Measurements from ENCODE around the gene ZCCHC24.

Gene ZCCHC24

GRCh38 chr10:79399223-79399831 lies 46.1 kb downstream of the ZCCHC24 start:
- no peak for DNase-seq (ENCODE audit: low spot score)

- DNase-seq (ENCODE audit: low spot score): no peak
Measured at GRCh38 chr10:79398642-79399041, 46.8 kb downstream of the ZCCHC24 start.

- no peak for DNase-seq (ENCODE audit: low spot score)
Measured at GRCh38 chr10:79397575-79398303, 47.7 kb downstream of the ZCCHC24 start.

GRCh38 chr10:79397051-79397450 lies 48.4 kb downstream of the ZCCHC24 start:
- DNase-seq (ENCODE audit: low spot score): no peak

- no peak for DNase-seq (ENCODE audit: low spot score)
Measured at GRCh38 chr10:79396520-79396919, 48.9 kb downstream of the ZCCHC24 start.

GRCh38 chr10:79394664-79395063 lies 50.8 kb downstream of the ZCCHC24 start:
- no peak for DNase-seq (ENCODE audit: low spot score)

- DNase-seq (ENCODE audit: low spot score): no peak
Measured at GRCh38 chr10:79393924-79394610, 51.4 kb downstream of the ZCCHC24 start.

- no peak for DNase-seq (ENCODE audit: low spot score)
Measured at GRCh38 chr10:79393221-79393923, 52.1 kb downstream of the ZCCHC24 start.

- no peak for DNase-seq (ENCODE audit: low spot score)
Measured at GRCh38 chr10:79392506-79393176, 52.8 kb downstream of the ZCCHC24 start.

GRCh38 chr10:79392020-79392398 lies 53.4 kb downstream of the ZCCHC24 start:
- DNase-seq (ENCODE audit: low spot score): no peak

- no peak for DNase-seq (ENCODE audit: low spot score)
Measured at GRCh38 chr10:79391231-79392019, 54.0 kb downstream of the ZCCHC24 start.

- DNase-seq (ENCODE audit: low spot score): no peak
Measured at GRCh38 chr10:79390551-79391229, 54.7 kb downstream of the ZCCHC24 start.

GRCh38 chr10:79390057-79390456 lies 55.4 kb downstream of the ZCCHC24 start:
- no peak for DNase-seq (ENCODE audit: low spot score)

GRCh38 chr10:79387974-79388850 lies 57.2 kb downstream of the ZCCHC24 start:
- no peak for DNase-seq (ENCODE audit: low spot score)

GRCh38 chr10:79387466-79387973 lies 57.9 kb downstream of the ZCCHC24 start:
- no peak for DNase-seq (ENCODE audit: low spot score)

GRCh38 chr10:79386637-79387465 lies 58.6 kb downstream of the ZCCHC24 start:
- no peak for DNase-seq (ENCODE audit: low spot score)

- no peak for DNase-seq (ENCODE audit: low spot score)
Measured at GRCh38 chr10:79385804-79386531, 59.5 kb downstream of the ZCCHC24 start.

- DNase-seq (ENCODE audit: low spot score): no peak
Measured at GRCh38 chr10:79385392-79385795, 60.0 kb downstream of the ZCCHC24 start.

Data from CD4-positive, alpha-beta T cell treated with Interleukin-2 at 100 ng/mL for 4 hours (primary cell).